Fibroblast of skin of right biceps (primary cell): ENCODE measurements around the gene TRPV4.

Source experiments
- DNase-seq: peaks from one replicate; pipeline ENCODE4 v3.0.0-alpha.2; 2013

TRPV4 gene

GRCh38 chr12:109738878-109739665 is 94.1 kb downstream of the TRPV4 start:
- no peak for DNase-seq

- no peak for DNase-seq
Measured at GRCh38 chr12:109738209-109738608, 95.0 kb downstream of the TRPV4 start.

- DNase-seq = no peak
Measured at GRCh38 chr12:109737631-109738030, 95.6 kb downstream of the TRPV4 start.

GRCh38 chr12:109737126-109737525 is 96.1 kb downstream of the TRPV4 start:
- no peak for DNase-seq

GRCh38 chr12:109736552-109737108 is 96.6 kb downstream of the TRPV4 start:
- peak; percentile 55 for DNase-seq

- DNase-seq = no peak
Measured at GRCh38 chr12:109735825-109736551, 97.2 kb downstream of the TRPV4 start.

GRCh38 chr12:109735051-109735521 is 98.1 kb downstream of the TRPV4 start:
- no peak for DNase-seq

GRCh38 chr12:109734219-109735000 is 98.8 kb downstream of the TRPV4 start:
- no peak for DNase-seq
